ENCODE data around the gene CTNNA1.

Gene CTNNA1

GRCh38 chr5:138849882-138850281 lies 96.7 kb downstream of the CTNNA1 start:
- DNase-seq (ENCODE audit: low read depth) = no peak

GRCh38 chr5:138850865-138851435 lies 97.7 kb downstream of the CTNNA1 start:
- DNase-seq (ENCODE audit: low read depth) = no peak

- DNase-seq (ENCODE audit: low read depth) = no peak
Observed at GRCh38 chr5:138853132-138853531, 99.9 kb downstream of the CTNNA1 start.

- DNase-seq (ENCODE audit: low read depth) = no peak
Observed at GRCh38 chr5:138867011-138867410, 113.8 kb downstream of the CTNNA1 start.

- DNase-seq (ENCODE audit: low read depth) = no peak
Observed at GRCh38 chr5:138869038-138869437, 115.8 kb downstream of the CTNNA1 start.

GRCh38 chr5:138869763-138870500 lies 116.7 kb downstream of the CTNNA1 start:
- DNase-seq (ENCODE audit: low read depth) = no peak

GRCh38 chr5:138870611-138871010 lies 117.4 kb downstream of the CTNNA1 start:
- no peak for DNase-seq (ENCODE audit: low read depth)

GRCh38 chr5:138872841-138873465 lies 119.7 kb downstream of the CTNNA1 start:
- DNase-seq (ENCODE audit: low read depth) = no peak

- no peak for DNase-seq (ENCODE audit: low read depth)
Observed at GRCh38 chr5:138873466-138874221, 120.4 kb downstream of the CTNNA1 start.

GRCh38 chr5:138874241-138874640 lies 121.0 kb downstream of the CTNNA1 start:
- DNase-seq (ENCODE audit: low read depth) = no peak

- no peak for DNase-seq (ENCODE audit: low read depth)
Observed at GRCh38 chr5:138874771-138875551, 121.7 kb downstream of the CTNNA1 start, which contains the start of gene LRRTM2. Gene LRRTM2 (minus strand): TSS chr5:138875335. CDS start chr5:138874911, 424 bp downstream.

- DNase-seq (ENCODE audit: low read depth) = no peak
Observed at GRCh38 chr5:138875552-138875875, 122.3 kb downstream of the CTNNA1 start.

GRCh38 chr5:138875946-138876345 lies 122.7 kb downstream of the CTNNA1 start:
- no peak for DNase-seq (ENCODE audit: low read depth)

GRCh38 chr5:138876811-138877210 lies 123.6 kb downstream of the CTNNA1 start:
- no peak for DNase-seq (ENCODE audit: low read depth)

GRCh38 chr5:138878437-138879235 lies 125.4 kb downstream of the CTNNA1 start:
- no peak for DNase-seq (ENCODE audit: low read depth)

- no peak for DNase-seq (ENCODE audit: low read depth)
Observed at GRCh38 chr5:138883211-138883610, 130.0 kb downstream of the CTNNA1 start.

- no peak for DNase-seq (ENCODE audit: low read depth)
Observed at GRCh38 chr5:138884094-138884493, 130.9 kb downstream of the CTNNA1 start.

GRCh38 chr5:138884554-138884953 lies 131.3 kb downstream of the CTNNA1 start:
- DNase-seq (ENCODE audit: low read depth) = no peak

- DNase-seq (ENCODE audit: low read depth) = no peak
Observed at GRCh38 chr5:138889994-138890393, 136.8 kb downstream of the CTNNA1 start.

GRCh38 chr5:138890644-138891043 lies 137.4 kb downstream of the CTNNA1 start:
- DNase-seq (ENCODE audit: low read depth) = no peak

- no peak for DNase-seq (ENCODE audit: low read depth)
Observed at GRCh38 chr5:138895918-138896317, 142.7 kb downstream of the CTNNA1 start.
